RPMI7951 (cell line): Measurements from ENCODE around the gene CTNNA2. TPM values are rescaled to one million over a fixed set of nuclear protein-coding genes. Genes with fewer than 3 reads are reported as not detected.

Experiments used
- DNase-seq: peaks from one replicate; pipeline ENCODE4 v3.0.0-alpha.2; 2012; ENCODE audit warnings: low read depth
- total RNA-seq: library from RNA; depleted of rRNA; stranded (reverse); fragments of >200 nt; shearing (Covaris generic); gene quantifications from 2 replicates; pipeline ENCODE4 v1.2.3, GENCODE V29; 2014

The CTNNA2 gene
- total RNA-seq, 1 experiment from 2014 or later: not detected

DNA sequence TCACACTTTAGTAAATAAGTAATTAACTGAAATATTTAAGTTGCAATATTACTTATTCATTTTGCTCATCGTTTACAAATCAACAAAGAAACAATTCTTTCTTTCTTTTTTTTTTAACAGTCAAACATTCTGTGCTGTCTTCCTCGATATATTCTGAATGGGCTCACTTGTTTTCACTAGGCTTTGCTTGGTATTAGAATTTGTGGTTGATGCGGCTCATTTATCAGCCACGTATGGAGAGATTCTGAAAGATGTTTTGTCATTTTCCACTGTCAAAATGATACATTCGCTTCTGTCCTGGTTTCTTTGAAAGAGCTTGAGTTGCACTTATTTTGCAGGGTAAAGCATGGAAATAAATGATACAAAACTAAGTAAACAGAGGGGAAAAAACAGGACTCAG is 468.0 kb downstream of the CTNNA2 start:
- DNase-seq: no peak

DNA sequence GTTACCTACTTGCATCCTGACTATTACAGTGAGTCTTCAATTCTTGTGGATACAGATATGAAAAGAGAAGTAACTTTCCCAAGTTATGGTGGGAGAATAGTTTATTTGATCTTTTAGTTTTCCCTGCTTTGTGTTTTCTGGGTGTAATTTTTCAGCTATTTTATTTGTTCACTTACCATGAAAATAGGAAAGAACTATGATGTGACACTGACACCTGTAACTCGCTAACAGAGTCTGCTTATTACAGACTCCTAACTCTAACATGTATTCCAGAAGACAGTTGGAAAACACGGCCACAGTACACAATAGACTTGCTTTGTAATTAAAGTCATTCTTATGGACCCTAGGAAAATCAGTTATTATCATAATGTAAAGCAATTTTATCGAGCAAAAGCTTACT is 468.5 kb downstream of the CTNNA2 start:
- DNase-seq: no peak

DNA sequence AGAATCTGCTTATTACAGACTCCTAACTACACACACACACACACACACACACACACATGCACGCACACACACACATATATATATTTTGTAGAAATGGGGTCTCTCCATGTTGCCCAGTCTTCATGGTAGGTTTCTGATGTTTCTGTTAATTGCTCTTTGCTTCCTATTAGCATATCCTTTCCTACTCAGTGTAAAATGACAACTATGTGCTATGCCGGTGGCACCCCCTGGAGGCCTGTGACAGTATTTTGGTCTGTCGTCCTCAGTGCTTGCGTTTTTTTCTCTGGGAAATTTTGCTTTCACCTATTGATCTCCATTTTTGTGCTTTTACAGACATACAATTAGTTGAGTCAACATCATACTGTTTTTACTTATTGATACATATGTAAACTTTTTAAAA is 469.6 kb downstream of the CTNNA2 start:
- no peak for DNase-seq

DNA sequence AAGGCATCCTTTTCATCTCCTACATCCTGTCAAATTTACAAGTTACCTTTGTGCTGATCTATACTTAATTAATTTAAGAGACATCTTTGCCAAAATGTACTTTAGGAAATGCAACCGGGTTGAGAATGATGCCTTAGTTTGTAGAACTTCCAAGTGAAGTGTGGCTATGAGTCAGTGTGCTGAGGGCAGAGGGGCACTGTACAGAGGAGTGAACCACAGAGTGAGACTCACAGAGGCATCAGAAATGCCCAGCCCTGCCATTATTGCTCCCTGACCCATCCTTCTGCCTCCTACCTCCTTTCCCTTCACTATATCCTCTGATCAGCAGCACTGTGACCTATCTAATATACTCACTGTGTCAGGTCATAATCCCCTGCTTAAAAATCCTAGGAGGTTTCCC is 471.6 kb downstream of the CTNNA2 start:
- no peak for DNase-seq

DNA sequence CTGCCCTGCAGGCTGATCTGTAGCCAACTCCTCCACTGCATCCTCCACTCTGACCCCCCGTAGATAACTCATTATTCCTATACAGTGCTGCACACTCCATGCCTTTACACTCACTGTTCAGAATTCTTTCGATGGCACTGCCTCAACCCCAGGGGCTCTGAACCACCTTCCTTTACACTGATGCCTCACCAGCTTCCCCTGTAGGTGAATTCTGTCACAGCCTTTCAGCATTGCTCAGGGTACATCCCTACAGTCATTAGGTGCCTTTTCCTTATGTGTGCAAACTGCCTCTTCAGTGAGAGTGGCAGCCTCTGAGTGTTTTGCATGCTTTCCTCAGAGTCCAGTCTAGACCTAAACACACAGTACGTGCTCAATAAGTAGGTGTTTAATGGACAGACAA is 472.3 kb downstream of the CTNNA2 start:
- no peak for DNase-seq

DNA sequence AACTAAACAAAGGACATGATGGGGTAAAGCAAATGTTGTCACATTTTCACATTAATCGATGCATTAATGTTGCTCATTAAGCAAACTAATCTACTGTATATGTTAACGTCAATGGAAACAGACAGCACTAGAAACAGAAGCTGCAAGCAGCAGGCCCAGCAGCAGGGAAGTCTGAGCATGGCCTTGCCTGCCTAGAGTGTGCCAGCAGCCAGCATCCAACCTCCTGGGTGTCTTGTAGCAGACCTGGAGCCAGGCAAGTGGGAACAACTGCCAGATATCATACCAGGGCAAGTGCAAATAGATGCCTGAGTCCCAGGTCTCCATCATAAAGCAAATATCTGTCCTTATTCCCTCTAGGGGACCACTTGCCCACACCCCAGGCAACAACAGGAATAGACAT is 472.7 kb downstream of the CTNNA2 start:
- DNase-seq: no peak

DNA sequence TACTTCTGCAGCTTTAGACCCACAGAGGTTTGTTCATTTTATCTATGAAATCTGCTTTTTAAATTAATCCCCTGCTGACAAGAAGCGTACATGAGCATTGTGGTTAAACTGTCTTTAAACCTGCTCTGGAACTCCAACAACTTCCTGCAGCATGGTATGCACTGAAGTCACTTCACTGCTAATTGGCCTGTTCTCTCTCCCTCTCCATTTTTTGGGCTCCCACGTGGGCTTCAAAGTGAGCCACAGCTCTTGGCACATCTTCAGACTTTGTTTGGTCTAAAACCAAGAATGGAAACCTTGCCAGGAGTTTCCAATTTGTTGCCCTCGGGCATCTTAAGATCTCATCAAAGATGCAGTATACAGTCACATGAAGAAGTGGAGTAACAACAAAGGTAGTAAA is 480.3 kb downstream of the CTNNA2 start:
- no peak for DNase-seq

DNA sequence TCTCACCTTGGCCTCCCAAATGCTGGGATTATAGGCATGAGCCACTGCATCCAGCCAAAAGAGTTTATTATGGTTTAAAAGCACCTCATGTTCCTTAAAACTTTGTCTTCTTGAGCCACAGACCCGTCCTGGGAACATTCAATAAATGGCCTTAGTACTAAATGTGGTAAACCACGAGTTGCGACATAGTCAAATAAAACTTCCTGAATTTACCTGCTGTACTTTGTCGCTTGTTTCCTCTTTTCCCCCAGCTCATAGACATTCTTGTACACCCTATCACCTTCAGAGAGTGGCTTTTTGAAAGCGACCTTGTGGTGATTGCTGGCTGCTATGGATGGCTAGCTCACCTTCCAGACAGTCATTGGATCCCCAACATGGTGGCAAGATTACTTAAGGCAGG is 481.3 kb downstream of the CTNNA2 start:
- DNase-seq: no peak

DNA sequence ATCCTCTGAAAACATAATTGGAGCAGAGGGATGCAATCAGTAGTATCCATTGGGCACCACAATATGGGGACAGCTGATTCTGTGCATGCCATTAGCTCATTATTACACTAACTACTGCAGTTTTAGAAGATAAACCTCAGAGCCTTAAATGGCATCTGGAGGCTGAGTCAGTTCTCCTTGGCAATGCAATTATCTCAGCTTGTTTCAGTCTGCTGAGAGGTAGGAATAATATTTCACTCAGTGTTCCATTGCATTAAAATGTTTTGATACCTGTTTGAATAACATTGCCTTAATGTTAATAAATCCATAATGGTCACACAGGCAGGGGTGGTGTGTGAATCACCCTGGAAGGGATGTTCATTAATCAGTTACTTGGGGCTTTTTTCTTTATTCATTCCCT is 482.1 kb downstream of the CTNNA2 start:
- DNase-seq: no peak

DNA sequence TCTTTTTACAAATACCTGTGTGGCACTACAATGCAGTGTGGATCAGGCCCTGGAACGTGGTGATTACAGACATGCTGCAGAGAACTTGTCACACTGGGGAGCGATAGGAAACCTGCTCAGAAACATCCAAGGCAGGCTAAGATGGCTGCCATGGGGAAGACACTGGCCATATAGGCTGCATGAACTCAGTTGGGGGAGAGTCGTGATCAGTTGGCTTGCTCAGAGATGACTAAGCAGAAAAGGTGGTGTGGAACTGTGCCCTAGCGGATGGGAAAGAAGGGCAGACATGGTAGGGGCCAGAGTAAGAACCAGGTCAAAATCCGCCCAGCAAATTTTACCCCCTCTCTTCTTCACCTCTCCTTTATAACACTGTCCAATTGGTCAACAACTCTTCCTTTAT is 483.9 kb downstream of the CTNNA2 start:
- DNase-seq: no peak

DNA sequence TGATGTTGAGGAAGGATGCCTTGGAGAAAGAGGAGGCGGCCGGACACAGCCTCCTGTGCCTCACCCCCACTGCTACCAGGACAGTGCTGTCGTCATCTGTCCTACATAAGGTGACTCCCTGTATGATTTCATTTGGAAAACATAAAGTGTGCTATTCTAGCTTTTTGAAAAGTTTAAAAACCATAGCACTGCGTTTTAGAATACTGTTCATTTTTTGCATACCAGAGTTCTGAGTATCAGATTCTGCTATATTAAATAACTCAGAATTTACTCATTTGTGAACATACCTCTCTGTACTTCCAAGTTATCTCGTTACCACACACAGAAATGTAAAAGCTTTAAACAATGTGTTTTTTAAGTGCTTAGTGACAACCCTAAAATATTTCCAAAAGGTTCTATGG is 488.9 kb downstream of the CTNNA2 start:
- DNase-seq: no peak

DNA sequence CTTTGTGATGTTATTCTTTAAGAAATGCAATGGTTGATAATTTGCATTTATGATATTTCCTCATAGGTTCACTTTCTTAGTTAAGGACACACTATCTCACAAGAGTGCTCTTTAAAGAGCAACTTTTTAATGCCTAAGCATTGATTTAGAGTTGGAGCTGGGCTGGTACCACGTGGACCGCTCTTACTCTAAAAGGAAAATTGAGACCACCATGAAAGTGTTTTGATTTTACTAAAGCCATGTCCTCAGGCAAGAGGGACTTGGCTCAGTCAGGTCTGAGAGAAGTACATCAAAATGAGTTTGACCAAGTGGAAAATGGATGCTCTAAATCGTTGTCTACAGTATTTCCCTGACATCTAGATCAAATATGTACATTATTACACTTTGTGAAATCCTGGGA is 489.3 kb downstream of the CTNNA2 start:
- DNase-seq: no peak

DNA sequence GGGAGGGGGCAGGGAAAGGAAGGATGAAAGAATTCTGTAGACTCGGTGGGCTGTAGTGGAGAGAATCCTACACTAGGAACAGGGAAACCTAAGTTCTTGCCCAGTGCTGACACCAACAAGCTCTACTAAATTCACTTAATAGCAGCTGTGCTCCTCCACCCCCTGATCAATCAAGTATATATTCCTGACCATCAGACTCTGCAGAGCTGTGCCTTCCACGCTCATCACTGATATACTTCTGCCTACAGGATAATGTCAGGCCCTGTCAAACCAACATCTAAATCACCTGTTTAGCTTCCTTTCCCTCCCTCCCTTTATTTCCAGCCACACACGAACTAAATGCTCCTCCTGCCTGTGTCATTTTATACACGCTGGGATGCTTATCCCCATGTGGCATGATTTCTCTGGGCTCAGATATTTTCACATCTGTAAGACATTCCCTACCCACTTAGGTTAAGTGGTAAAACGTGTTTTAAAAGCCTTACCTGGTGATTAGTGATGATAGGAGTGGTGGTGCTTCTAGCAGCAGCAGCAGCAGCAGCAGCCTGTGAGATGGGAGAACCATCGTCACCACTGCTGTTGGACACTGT is 489.8 kb downstream of the CTNNA2 start:
- DNase-seq: no peak

DNA sequence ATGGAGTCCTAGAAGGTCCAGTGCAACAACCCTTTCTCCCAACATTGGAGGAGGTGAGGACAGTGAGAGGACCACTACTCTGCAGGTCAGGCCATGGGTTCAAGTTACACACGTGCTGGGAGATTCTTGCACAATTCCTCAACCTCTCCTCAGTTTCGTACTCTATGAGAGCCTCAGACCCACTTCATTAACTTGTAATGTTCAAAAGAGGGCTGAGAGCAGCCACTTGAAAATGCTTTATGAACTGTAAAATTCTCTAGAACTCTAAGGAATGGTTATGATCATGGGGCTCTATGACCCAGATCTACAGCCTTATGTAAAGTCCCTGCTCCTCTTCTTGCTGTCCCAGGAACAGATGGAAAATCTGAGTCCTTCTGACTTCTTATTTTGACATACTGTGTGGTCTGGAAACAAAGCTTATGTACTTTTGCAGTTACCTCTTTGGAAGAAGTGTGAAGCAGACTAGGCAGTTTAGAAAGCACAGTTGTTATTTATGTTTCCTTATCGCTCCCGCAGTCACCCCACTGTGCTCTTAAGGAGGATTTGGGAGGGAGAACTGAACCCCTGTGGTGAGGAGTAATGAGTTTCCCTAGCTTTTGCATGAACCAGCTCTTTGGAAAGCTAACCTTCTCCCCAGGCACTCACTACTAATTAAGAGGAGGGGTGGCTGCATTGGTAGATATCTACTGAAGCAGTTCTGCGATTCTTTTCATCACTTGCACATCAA is 495.1 kb downstream of the CTNNA2 start:
- DNase-seq: no peak

DNA sequence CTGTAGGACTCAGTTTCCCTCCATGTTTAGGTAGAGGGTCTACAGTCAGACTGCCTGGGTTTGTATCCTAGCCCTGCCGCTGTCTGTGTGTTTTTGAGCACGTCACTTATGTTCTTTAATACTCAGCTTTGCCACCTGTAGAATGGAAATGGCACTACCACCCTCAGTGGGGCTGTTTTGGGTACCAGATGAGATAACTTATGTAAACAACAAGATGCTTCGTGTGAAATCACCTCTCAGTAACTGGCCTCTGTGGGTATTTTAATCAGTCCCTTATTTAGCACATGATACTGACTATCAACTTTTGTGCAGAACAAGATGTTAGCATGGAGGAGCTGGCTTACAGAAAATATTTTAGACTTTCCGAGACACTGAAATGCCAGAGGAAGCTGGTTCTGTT is 495.7 kb downstream of the CTNNA2 start:
- no peak for DNase-seq

DNA sequence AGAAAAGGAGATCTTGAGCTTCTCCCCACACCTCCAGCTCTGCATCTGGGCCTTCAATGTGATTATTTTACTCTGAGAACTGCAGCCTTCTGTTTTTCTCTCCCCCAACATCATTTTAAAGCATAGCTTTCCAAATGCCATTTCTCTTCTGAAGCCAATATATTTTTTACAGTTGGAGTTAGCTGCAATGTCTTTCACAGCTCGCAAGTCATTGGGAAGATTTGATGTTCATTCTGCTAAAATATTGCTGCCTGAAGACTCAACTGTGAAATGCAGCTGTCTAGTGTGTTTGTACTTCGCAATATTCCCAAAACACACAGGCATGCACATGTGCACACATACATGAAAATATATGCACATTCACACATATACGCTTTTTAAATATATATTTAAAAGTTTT is 496.4 kb downstream of the CTNNA2 start:
- DNase-seq: no peak

DNA sequence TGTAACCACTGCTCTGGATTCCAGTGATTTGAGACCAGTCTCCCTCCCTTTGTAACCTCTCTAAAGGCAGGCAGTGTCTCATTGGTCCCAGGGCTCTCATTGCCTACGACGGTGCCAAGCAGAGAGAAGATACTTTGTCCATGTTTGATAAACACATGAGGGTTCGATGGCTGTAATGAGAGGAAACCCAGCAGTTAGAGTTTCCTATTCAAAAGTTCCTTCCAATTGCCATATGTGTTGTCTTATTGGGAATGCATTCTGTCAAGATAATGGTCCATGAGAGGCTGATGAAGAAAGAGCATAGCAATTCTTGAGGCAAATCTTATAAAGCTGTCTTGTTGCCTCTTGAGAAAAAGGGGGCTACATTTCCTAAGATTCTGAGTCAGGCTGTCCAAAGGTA is 499.2 kb downstream of the CTNNA2 start:
- no peak for DNase-seq

DNA sequence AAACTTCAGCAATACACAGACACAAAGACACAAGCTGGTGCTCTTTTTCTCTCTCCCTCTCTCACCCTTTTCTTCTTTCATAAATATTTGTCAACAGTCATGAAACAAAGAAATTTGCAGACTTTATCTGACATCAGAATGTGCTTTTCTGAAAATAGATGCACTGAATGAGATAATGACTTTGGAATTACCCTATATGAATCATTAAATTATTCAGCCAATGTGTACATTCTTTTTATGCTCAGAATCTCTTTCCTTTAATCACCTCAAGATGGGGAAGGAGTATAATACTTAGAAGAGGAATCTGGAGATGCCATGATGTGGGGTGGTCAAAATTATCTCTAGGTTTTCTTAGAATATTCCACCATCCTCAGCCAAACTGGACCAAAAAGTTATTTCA is 501.8 kb downstream of the CTNNA2 start:
- no peak for DNase-seq

DNA sequence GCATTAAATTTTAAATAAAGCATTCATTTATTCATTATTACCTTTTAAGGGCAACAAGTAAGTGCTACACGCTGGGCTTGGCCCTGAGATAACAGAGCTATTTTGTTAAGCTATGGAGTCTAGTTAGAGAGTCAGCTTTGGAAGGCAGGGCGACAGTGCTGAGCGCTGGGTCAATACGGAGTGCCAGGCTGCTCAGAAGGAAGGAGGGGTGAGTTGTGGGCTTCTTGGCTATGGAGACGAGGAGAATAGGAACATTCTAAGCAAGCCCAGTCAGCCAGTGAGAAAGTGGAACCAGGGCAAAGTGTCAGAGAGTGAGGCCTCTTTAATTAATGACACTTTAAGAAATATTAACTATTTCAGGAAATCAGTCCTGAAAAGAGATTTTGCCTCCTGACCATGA is 503.3 kb downstream of the CTNNA2 start:
- DNase-seq: no peak

DNA sequence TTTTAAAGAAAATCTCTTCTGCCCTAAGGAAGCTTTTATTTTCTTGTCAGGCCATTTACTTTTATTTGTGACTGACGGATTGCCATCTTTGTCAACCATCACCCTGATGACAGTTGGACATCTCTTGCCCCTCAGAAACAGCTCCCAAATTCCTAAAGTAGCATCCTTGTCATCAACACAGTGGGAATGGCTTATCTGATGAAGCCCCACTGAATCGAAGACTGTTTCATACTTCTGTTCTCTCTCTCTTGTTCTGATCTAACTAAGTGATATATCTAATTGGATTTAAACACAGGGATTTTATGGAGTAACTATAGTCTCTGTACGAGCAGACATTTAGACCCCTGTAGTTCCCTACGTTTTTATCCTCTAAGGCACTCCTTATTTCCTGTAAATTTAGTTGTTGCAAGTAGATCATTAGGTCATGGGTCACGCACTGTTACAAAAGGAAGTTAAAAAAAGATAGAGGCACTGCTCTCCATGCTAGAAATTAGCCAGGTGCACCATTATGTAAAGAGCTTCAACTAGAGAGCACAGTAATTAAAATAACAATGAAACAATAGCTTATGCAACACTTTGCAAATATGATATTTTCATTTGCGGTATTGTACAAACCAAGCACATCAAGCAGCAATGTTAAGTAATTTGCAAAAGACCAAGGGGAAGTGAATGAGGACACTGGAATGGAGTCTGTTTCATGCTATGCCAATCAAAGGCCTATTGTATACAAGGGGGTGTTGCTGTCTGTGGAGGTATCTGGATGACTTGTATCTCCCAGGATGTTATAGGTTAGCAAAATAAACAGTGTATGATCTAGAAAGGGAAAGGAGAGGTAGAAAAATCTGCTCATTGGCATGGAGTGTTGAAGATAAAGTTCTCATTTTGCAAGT is 507.0 kb downstream of the CTNNA2 start:
- no peak for DNase-seq

DNA sequence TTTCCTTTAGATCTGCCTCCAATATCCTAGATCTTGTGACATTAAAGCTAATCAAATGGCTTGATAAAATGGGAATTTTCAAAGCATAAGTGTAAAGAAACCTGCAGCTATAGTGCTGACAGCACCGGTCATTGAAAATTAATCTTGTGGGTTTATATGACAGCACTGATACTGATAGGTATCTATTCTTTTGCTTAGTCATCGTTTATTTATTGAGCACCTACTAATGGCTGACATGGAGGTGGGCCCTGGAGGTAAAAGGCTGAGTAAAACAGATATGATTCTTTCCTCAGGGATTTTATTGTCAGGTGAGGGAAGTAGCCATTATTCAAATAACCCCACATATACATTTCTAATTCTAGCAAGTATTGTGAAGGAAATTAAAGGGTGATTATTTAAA is 509.2 kb downstream of the CTNNA2 start:
- DNase-seq: no peak

DNA sequence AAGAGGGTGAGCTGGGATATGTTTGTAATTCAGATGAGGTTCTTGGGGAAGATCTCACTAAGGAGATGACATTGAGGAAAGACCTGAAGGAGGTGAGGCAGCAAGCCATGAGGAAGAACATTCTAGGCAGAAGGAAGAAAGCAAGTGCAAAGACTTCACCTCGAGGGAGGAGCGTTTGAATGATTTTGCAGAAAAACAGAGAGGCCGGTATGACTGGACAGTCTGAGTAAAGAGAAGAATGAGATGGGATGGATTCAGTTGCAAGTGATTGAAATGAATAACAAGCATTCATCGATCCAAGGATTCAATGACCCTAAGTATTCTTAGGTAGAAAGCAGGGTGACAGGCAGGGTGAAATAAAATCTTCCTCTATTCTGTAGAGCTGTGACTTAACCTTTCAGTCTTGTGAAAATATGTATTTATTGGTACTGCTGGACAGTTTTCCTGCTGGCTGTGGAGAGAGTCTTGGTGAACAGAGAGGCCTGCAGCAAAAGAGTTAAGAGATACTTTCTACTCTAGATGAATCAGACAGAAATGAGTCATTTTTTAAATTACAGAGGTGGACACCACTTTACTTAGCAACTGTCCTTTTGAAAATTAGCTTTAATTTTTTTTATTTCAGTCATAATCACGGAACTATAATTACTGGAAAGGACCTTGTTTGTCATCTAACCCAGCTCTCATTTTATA is 513.3 kb downstream of the CTNNA2 start:
- no peak for DNase-seq
